ENCODE measurements around the gene HOXD10.

The HOXD10 gene

GRCh38 chr2:176096243-176096985 lies 20.2 kb upstream of the HOXD10 start:
- no peak for DNase-seq (ENCODE audit: low read depth in 2 of 2)

GRCh38 chr2:176096986-176097819 lies 19.4 kb upstream of the HOXD10 start:
- DNase-seq (ENCODE audit: low read depth in 2 of 2) = peak in 1 of 2 donors; percentile 34

- DNase-seq (ENCODE audit: low read depth in 2 of 2) = no peak
These were observed 18.7 kb upstream of the HOXD10 start for GRCh38 chr2:176097820-176098365.

- DNase-seq (ENCODE audit: low read depth in 2 of 2) = no peak
These were observed 18.0 kb upstream of the HOXD10 start for GRCh38 chr2:176098366-176099158.

GRCh38 chr2:176099159-176099727 lies 17.3 kb upstream of the HOXD10 start:
- no peak for DNase-seq (ENCODE audit: low read depth in 2 of 2)

GRCh38 chr2:176099728-176100546 lies 16.6 kb upstream of the HOXD10 start, which contains the start of gene HOXD12:
TSS of gene HOXD12 (plus strand) at chr2:176099795. CDS start at chr2:176099802, 7 bp downstream.
- DNase-seq (ENCODE audit: low read depth in 2 of 2) = no peak

GRCh38 chr2:176100547-176101140 lies 15.9 kb upstream of the HOXD10 start:
- no peak for DNase-seq (ENCODE audit: low read depth in 2 of 2)

- no peak for DNase-seq (ENCODE audit: low read depth in 2 of 2)
These were observed 15.3 kb upstream of the HOXD10 start for GRCh38 chr2:176101216-176101830.

- DNase-seq (ENCODE audit: low read depth in 2 of 2) = no peak
These were observed 14.7 kb upstream of the HOXD10 start for GRCh38 chr2:176101842-176102241.

- no peak for DNase-seq (ENCODE audit: low read depth in 2 of 2)
These were observed 14.2 kb upstream of the HOXD10 start for GRCh38 chr2:176102309-176102866.

GRCh38 chr2:176103194-176103593 lies 13.4 kb upstream of the HOXD10 start:
- DNase-seq (ENCODE audit: low read depth in 2 of 2) = no peak

GRCh38 chr2:176103742-176104315 lies 12.7 kb upstream of the HOXD10 start:
- no peak for DNase-seq (ENCODE audit: low read depth in 2 of 2)

- DNase-seq (ENCODE audit: low read depth in 2 of 2) = no peak
These were observed 12.1 kb upstream of the HOXD10 start for GRCh38 chr2:176104316-176105077.

GRCh38 chr2:176105078-176105729 lies 11.4 kb upstream of the HOXD10 start:
- DNase-seq (ENCODE audit: low read depth in 2 of 2) = no peak

- DNase-seq (ENCODE audit: low read depth in 2 of 2) = no peak
These were observed 10.6 kb upstream of the HOXD10 start for GRCh38 chr2:176105730-176106580.

GRCh38 chr2:176106581-176107539 lies 9.7 kb upstream of the HOXD10 start, which contains the start of gene HOXD11:
TSS of gene HOXD11 (plus strand) at chr2:176107280. CDS start at chr2:176107356, 76 bp downstream.
- no peak for DNase-seq (ENCODE audit: low read depth in 2 of 2)

All from stimulated activated CD8-positive, alpha-beta memory T cell treated with anti-CD3 and anti-CD28 coated beads, Interleukin-2, amount 100 ng/mL, for 1 hour (primary cell).